Effector memory CD8-positive, alpha-beta T cell (primary cell): ENCODE results near the gene DOCK8.
A peak's percentile ranks its signal among the peaks of the same experiment; 100 is the strongest.

Experiments
- ATAC-seq: fragments of 150-1000 bp; cut with Tn5 transposase; replicated peaks from 2 replicates; pipeline ENCODE4 v1.10.0; 2021; ENCODE audit warnings: mild to moderate bottlenecking, moderate library complexity
- DNase-seq, 3 experiments: peaks; one replicate each; pipeline ENCODE4 v3.0.0; 2021
- H3K27ac Mint-ChIP-seq, 2 donors: one replicate each; pipeline ENCODE4 v1.8.0; 2022; ENCODE audit warnings: mild to moderate bottlenecking in 2 of 2, mixed read lengths in 2 of 2, moderate library complexity in 2 of 2
- H3K27me3 Mint-ChIP-seq, 2 donors: one replicate each; pipeline ENCODE4 v1.8.0; 2022; ENCODE audit warnings: mixed read lengths in 2 of 2
- H3K36me3 Mint-ChIP-seq: one replicate; pipeline ENCODE4 v1.8.0; 2022; ENCODE audit warnings: mild to moderate bottlenecking, moderate library complexity, mixed read lengths; ENCODE audit not compliant: insufficient read depth
- H3K4me1 Mint-ChIP-seq, 2 donors: one replicate each; pipeline ENCODE4 v1.8.0; 2022; ENCODE audit warnings: low read depth in 2 of 2, mixed read lengths in 2 of 2
- H3K4me3 Mint-ChIP-seq, 2 donors: one replicate each; pipeline ENCODE4 v1.8.0; 2022; ENCODE audit warnings: mild to moderate bottlenecking in 2 of 2, mixed read lengths in 2 of 2, moderate library complexity in 2 of 2
- H3K9me3 Mint-ChIP-seq, 2 donors: one replicate each; pipeline ENCODE4 v1.8.0; 2022; ENCODE audit warnings: mixed read lengths in 2 of 2

DOCK8 gene

DNA sequence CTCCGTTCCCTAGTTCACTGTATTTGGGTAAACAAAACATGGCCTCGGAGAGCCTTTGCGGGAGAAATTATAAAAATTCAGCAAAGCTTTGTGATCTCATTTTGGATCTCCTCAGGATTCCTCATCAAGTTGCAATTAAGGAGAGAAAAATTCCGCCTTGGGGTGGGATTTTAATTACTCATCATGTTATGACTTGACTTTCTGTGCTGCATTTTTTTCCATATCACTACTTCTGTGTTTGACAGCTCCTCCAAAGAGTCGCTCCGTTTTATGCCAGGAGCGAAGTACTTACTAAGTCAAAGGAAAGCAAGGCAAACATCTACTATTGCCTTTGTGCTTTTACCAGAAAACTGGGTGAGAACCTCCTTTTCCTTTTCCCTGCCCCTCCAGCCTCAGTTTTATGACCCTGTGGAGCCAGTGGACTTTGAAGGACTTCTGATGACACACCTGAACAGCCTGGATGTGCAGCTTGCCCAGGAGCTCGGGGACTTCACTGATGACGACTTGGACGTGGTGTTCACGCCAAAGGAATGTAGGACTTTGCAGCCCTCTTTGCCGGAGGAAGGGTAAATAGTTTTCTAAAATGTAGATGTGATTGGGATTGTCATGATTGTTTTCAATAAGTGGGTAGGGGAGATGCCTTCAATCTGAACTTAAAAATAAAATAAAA lies 71.5 kb downstream of the DOCK8 start:
- H3K36me3 Mint-ChIP-seq = peaks cover 86% of the 10 kb centered on the region
- H3K27ac Mint-ChIP-seq = peak overlapping the region; percentile 19 to 57
- no peak for DNase-seq

DNA sequence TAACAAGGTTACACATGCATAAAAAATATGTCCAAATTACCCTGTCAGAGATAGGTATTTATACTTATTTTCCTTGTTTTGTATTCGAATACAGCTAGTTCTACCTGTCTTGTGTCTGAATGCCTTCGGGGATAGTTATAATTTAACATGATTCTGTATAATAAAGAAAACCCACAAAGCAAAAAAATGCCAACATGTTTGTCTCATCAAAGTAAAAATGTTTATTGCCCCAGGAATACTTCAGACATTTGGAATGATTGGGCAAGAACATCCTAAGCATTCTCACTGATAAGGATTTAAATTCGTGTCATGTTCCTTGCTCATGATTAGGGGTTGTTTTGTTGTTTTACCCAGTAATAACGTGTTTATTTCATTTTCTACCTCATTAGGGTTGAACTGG lies 74.5 kb downstream of the DOCK8 start:
- Mint-ChIP-seq H3K4me1 (peaks cover 34 to 49% of the 10 kb centered on the region in 2 donors), H3K27me3 (no peaks in the 10 kb centered on the region), H3K27ac (no peak overlapping the region), H3K4me3 (no peak overlapping the region), H3K36me3 (peaks cover 94% of the 10 kb centered on the region), H3K9me3 (no peaks in the 10 kb centered on the region)
- no peak for DNase-seq
- no peak for ATAC-seq

More for the DNA sequence above, 71.5 kb downstream of the DOCK8 start:
- no peaks in the 10 kb centered on the region for H3K9me3 Mint-ChIP-seq
- H3K4me3 Mint-ChIP-seq = no peak overlapping the region
- no peak for ATAC-seq
- peaks cover 43 to 67% of the 10 kb centered on the region in 2 donors for H3K4me1 Mint-ChIP-seq
- H3K27me3 Mint-ChIP-seq = no peaks in the 10 kb centered on the region

DNA sequence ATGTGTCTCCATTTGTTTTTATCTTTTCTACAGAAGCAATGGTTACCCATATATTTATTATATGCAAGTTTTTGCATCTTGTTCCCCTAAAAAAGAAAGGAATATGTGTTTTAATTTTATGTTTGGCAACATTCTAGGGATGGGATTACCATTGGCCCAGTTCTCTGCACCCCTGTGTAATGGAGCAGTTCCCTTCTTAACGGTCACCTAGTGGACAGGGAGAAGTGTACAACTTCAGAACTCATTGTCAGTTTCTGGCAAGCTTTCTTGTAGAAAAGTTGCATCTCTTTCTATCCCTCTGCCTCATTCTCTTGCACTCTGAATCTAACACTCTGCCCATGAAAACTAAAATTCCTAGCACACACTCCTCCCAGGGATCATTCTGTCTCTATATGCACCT lies 78.2 kb downstream of the DOCK8 start:
- Mint-ChIP-seq H3K27me3 (no peaks in the 10 kb centered on the region), H3K27ac (peak overlapping the region; percentile 5 to 7), H3K36me3 (peaks cover 87% of the 10 kb centered on the region), H3K4me3 (no peak overlapping the region), H3K4me1 (peaks cover 39 to 53% of the 10 kb centered on the region in 2 donors), H3K9me3 (no peaks in the 10 kb centered on the region)
- DNase-seq (no peak), ATAC-seq (no peak)

DNA sequence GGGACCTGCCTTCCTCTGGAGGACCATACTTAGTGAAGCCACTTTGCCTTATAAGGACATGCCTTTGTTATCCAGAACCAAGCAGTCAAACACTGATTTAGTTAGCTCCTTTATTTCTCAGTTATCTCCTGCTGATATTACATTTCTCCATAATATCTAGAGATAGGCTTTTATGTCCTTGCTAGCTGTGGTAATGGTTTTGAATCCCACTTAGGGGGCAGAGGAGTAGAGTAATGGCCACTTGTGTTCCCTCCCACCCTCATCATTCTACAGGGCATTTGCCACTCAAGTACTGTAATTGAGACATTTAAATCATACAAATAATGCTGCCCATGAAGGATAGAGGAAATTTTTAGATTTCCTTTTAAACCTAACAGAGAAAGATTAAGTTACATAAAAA lies 80.9 kb downstream of the DOCK8 start:
- Mint-ChIP-seq H3K4me1 (peaks cover 33 to 43% of the 10 kb centered on the region in 2 donors), H3K4me3 (no peak overlapping the region), H3K27ac (peak overlapping the region in 1 of 2 donors; percentile 87), H3K36me3 (peaks cover 83% of the 10 kb centered on the region), H3K9me3 (no peaks in the 10 kb centered on the region), H3K27me3 (no peaks in the 10 kb centered on the region)
- DNase-seq (no peak), ATAC-seq (no peak)

DNA sequence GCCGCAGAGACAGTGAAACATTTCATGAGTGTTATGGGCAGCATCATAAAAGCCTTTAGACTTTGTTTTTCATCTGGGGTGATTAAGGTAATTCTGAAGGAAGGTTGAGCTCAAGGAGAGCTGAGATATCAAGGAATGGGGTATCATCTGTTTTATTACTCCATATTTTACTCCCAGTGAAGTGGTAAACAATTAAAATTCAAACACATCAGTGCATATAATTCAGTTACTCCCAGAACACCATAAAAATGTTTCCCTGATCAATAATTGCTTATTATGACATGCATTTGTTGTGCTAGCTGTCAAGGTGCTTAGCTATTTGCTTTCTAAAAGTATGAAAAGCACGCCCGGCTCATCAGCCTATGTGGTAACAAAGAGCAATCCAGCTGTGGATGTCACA lies 81.7 kb downstream of the DOCK8 start:
- DNase-seq = no peak
- no peak overlapping the region for H3K4me3 Mint-ChIP-seq
- H3K27ac Mint-ChIP-seq = peak overlapping the region; percentile 65 to 87
- peaks cover 82% of the 10 kb centered on the region for H3K36me3 Mint-ChIP-seq
- no peak for ATAC-seq
- peaks cover 35 to 42% of the 10 kb centered on the region in 2 donors for H3K4me1 Mint-ChIP-seq
- H3K27me3 Mint-ChIP-seq = no peaks in the 10 kb centered on the region
- no peaks in the 10 kb centered on the region for H3K9me3 Mint-ChIP-seq

DNA sequence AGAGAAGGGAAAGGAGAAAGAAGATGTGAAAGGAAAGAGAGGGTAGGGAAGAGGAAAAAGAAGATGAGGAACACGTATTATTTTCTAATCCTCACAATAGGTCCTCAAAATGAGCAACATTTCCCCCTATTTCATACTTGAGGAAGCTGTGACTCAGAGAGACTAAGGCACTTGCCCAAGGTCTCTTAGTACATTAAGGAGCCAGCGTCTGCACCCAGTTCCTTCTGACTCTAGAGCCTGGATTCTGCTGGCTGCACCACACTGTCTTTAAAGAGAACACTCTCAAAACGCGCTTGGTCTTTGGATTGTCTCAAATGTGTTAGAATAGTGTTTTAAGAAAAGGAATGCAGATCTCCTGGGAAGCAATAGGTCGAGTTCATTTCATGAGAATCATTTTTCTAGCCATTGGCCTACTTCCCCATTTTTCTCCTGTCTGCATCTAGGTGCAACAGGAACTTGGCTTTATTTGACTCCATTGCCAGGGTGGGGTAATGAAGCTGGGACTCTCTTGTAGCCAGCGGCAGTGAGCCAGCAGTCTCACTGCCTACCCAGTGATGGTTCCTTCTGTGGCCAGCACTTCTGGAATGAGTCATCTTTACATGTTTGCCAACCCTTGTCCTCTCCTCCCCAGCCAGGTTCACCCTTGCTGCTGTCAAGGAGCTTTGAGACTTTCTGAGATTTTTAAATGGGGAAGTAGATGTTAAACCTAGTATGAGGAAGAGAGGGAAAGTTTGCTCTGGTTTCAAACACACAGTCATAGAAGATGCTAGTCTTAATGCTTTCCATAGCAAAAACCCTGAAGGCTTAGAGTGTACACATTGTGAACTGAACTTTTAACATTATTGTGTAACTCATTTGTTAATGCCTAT lies 82.7 kb downstream of the DOCK8 start:
- H3K36me3 Mint-ChIP-seq = peaks cover 80% of the 10 kb centered on the region
- peak; percentile 79 for ATAC-seq
- no peaks in the 10 kb centered on the region for H3K27me3 Mint-ChIP-seq
- peak overlapping the region; percentile 65 to 87 for H3K27ac Mint-ChIP-seq
- DNase-seq = no peak
- H3K4me1 Mint-ChIP-seq = peaks cover 35 to 42% of the 10 kb centered on the region in 2 donors
- no peaks in the 10 kb centered on the region for H3K9me3 Mint-ChIP-seq
- H3K4me3 Mint-ChIP-seq = no peak overlapping the region

DNA sequence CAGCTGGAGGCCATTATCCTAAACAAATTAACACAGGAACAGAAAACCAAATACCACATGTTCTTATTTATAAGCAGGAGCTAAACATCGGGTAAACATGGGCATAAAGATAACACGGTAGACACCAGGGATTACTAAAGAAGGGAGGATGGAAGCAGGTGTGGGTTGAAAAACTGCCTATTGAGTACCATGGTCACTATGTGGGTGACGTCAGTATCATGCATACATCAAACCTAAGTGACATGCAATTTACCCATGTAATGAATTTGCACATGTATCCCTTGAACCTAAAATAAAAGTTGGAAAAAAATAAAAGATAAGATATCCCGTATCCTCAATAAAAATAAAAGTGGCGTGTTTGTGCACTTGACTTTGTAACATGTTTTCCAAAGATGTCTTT lies 88.8 kb downstream of the DOCK8 start:
- peaks cover 87% of the 10 kb centered on the region for H3K36me3 Mint-ChIP-seq
- no peaks in the 10 kb centered on the region for H3K9me3 Mint-ChIP-seq
- no peak overlapping the region for H3K4me3 Mint-ChIP-seq
- no peaks in the 10 kb centered on the region for H3K27me3 Mint-ChIP-seq
- peaks cover 8% of the 10 kb centered on the region in 2 donors for H3K4me1 Mint-ChIP-seq
- no peak for ATAC-seq
- DNase-seq = no peak
- peak overlapping the region; percentile 82 to 83 for H3K27ac Mint-ChIP-seq

DNA sequence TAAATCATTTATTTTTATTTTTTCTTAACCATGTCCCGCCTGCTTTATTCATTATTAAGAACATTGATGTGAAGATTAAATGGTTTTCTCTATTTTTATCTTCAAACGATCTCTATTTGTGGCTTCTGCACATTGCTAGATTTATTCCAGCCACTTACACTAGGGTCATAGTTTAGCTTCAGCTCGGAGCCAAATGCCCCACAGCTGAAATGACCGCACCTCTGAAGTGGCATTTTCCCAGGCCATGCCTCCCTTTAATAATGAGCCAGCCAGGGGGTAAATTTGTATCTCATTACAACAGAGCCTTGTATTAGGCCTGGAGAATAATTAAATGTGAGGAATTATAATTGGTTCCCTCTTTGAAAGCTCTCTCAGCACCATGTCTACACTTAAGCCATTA lies 89.4 kb downstream of the DOCK8 start:
- no peaks in the 10 kb centered on the region for H3K27me3 Mint-ChIP-seq
- DNase-seq (no peak), ATAC-seq (no peak)
- H3K9me3 Mint-ChIP-seq = no peaks in the 10 kb centered on the region
- H3K27ac Mint-ChIP-seq = peak overlapping the region; percentile 72 to 83
- H3K4me1 Mint-ChIP-seq = peaks cover 8% of the 10 kb centered on the region in 2 donors
- H3K4me3 Mint-ChIP-seq = peak overlapping the region in 1 of 2 donors; percentile 33
- H3K36me3 Mint-ChIP-seq = peaks cover 88% of the 10 kb centered on the region

DNA sequence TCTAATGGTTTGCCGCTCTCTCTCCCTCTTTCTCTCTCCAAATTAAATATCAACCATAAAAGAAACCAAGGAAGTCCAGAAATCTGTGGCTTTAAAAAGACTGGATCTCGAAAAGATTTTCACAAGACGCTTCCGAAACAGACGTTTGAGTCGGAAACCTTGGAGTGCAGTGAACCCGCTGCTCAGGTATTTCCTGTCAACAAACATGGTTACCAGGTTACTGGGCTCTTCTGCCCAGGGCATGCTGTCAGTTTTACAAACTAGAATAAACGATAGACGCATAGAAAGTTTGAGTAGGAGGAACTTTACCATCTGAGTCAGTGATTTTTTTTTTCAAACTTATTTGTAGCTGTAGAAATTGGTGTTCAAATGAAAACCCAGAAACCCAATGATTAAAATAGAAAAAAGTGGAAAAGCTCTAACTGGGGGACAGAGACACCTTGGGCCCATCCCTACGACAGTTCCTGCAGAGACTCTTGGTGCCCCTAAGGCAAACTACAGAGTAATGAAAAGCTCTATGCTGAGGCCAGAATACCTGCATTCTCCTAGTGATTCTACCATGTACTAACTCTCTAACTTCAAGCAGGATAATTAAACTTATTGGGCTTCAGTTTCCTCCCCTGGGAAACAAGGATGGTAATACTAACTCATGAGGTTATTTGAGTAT lies 90.0 kb downstream of the DOCK8 start:
- Mint-ChIP-seq H3K27me3 (no peaks in the 10 kb centered on the region), H3K27ac (peak overlapping the region; percentile 72 to 83), H3K9me3 (no peaks in the 10 kb centered on the region), H3K36me3 (peaks cover 89% of the 10 kb centered on the region), H3K4me3 (peak overlapping the region in 1 of 2 donors; percentile 33), H3K4me1 (peaks cover 8% of the 10 kb centered on the region in 2 donors)
- ATAC-seq = peak; percentile 64
- DNase-seq = no peak

DNA sequence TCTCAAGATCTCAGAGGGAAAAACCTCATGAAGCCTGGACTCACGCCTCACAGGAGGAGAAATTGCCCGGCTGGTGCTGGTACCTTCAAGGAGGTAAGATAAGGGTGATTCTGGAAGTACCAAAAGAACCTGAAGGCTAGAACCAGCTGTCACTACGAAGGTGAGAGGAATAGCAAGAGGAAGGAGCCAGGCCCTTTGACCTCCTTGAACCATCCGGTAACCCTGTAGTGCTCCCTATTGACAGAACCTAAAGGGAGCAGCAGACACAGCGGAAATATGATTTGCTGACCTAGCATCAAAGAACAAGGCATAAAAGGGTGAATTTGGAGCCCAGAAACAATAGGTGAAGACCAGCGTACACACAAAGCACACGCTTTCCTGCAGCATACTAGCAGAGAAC lies 92.2 kb downstream of the DOCK8 start:
- no peaks in the 10 kb centered on the region for H3K9me3 Mint-ChIP-seq
- H3K4me1 Mint-ChIP-seq = peaks cover 0 to 6% of the 10 kb centered on the region in 2 donors
- peak; percentile 81 for ATAC-seq
- peaks cover 84% of the 10 kb centered on the region for H3K36me3 Mint-ChIP-seq
- H3K4me3 Mint-ChIP-seq = no peak overlapping the region
- peak; percentile 23 to 49 (median 31) for DNase-seq
- no peaks in the 10 kb centered on the region for H3K27me3 Mint-ChIP-seq
- peak overlapping the region in 1 of 2 donors; percentile 8 for H3K27ac Mint-ChIP-seq

DNA sequence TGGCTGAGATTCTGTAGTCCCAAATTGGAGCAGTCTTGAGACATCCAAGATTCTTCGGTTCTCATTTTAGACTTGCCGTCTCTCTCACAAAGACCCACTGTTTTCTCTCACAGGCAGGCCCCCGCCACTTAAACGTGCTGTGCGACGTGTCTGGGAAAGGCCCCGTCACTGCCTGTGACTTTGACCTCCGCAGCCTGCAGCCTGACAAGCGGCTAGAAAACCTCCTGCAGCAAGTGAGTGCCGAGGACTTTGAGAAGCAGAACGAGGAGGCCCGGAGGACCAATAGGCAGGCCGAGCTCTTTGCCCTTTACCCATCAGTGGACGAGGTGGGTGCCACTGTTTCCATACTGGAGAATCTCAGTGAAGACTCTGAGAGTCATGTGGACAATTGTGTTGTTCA lies 97.2 kb downstream of the DOCK8 start:
- Mint-ChIP-seq H3K36me3 (peaks cover 75% of the 10 kb centered on the region), H3K27ac (peak overlapping the region in 1 of 2 donors; percentile 46), H3K9me3 (no peaks in the 10 kb centered on the region), H3K4me3 (no peak overlapping the region), H3K4me1 (no peaks in the 10 kb centered on the region), H3K27me3 (no peaks in the 10 kb centered on the region)
- no peak for ATAC-seq
- DNase-seq = no peak

DNA sequence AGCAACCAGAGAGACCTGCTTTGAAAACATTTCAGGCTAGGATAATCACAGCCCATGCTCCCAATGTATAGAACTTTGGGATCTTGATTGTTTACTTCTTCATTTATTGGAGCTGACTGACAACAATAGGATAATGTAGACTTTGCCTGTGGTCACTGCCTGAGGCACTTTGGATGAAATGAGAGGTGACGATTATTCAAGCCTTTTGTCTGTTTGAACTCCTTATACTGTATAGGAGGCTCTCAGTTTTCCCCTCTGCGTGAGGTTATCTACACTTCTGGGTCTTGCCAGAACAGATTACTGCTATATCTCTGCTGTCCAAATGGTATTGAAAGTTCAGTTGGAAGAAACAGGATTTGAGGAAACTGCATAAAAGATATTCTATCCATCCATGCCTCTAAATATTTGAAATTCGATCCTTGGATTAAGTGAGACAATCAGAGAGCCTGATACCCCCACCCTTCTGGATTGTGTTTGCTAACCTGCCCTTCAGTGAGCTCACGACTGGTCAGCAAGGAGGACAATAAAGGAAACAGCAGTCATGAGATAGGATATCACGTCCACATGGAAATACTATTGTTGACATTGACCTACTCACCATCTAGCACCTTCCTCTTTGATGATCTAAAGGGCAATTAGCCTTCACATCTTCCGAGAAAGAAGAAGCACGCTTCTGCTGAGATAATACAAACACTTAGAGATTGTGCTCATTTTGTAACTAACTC lies 98.1 kb downstream of the DOCK8 start:
- Mint-ChIP-seq H3K27me3 (no peaks in the 10 kb centered on the region), H3K27ac (peak overlapping the region in 1 of 2 donors; percentile 46), H3K36me3 (peaks cover 75% of the 10 kb centered on the region), H3K9me3 (no peaks in the 10 kb centered on the region), H3K4me3 (no peak overlapping the region), H3K4me1 (no peaks in the 10 kb centered on the region)
- ATAC-seq = no peak
- no peak for DNase-seq

DNA sequence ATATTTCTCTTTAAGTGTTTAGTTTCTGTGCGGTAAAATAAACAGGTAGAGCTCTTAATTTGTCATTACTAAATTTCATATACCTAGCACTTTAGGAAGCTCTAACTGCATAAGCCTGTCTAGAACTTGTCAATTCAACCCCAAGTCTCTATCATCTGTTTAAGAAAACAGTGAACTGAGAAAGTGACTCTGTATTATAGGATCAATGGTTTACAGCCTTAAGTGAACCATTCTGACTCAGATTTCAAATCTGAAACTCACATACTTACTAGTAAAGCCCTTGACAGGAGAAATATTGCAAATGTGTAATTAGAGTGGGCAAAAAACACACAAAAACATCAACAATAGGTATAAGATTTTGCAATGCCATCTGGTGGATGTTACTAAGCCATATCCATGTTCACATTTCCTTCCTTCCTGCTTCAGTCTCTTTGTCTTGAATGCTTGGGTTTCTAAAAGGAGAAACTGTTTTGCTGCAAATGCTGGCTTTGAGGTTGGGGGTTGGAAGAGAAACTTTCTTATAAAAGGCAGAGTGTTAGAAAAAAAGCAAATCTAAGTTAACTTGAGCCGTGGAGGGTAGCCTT lies 101.8 kb downstream of the DOCK8 start:
- ATAC-seq = no peak

More for the DNA sequence above, 101.8 kb downstream of the DOCK8 start:
- Mint-ChIP-seq H3K4me1 (no peaks in the 10 kb centered on the region), H3K9me3 (no peaks in the 10 kb centered on the region), H3K27me3 (no peaks in the 10 kb centered on the region), H3K27ac (no peak overlapping the region), H3K36me3 (peaks cover 70% of the 10 kb centered on the region), H3K4me3 (no peak overlapping the region)
- no peak for DNase-seq
